LNCAP (cell line): ENCODE measurements around the gene DIAPH1.

ENCODE experiments used
- TF ChIP-seq, protein P1 (sequence below): fragments of 450-650 bp; IDR thresholded peaks from 2 replicates; pipeline ENCODE4 v1.5.1; 2017; ENCODE audit warnings: mild to moderate bottlenecking

The DIAPH1 gene

DNA sequence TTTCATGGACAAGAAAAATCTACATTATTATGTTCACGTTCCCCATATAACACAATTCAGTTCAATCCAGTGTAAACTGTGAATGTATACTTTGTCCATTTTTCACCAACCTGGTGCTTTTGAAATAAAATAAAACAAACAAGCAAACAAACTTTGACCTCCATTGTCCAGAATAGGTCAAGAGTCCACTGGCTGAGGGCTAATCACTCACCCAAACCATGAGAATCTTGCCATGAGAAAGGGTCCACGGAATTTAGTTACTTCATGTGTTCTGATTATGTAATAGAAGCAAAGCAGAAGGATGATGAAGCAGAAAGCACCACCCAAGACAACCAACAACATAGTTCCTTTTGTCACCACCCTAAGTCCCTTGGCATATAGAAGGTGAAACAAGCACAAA is 28.7 kb downstream of the DIAPH1 start:
- TF ChIP-seq, protein P1, sequence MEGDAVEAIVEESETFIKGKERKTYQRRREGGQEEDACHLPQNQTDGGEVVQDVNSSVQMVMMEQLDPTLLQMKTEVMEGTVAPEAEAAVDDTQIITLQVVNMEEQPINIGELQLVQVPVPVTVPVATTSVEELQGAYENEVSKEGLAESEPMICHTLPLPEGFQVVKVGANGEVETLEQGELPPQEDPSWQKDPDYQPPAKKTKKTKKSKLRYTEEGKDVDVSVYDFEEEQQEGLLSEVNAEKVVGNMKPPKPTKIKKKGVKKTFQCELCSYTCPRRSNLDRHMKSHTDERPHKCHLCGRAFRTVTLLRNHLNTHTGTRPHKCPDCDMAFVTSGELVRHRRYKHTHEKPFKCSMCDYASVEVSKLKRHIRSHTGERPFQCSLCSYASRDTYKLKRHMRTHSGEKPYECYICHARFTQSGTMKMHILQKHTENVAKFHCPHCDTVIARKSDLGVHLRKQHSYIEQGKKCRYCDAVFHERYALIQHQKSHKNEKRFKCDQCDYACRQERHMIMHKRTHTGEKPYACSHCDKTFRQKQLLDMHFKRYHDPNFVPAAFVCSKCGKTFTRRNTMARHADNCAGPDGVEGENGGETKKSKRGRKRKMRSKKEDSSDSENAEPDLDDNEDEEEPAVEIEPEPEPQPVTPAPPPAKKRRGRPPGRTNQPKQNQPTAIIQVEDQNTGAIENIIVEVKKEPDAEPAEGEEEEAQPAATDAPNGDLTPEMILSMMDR = no peak

DNA sequence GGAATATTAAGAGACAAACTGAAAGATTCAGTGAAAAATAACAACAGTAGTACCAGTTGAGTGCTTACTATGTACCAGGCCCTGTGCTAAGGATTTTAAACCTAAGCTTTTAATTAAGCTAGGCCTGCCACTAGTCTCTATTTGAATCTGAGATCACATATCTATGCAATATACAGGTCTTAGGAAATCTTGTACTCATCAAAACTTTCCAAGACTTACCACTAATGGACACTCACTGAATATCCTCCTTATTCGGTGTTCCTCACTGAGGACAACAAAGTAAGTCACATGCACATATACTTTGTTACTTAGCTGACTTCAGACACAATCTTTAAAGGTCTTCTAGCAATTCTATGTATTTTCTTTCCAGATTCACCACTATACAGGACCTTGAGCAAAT is 32.6 kb downstream of the DIAPH1 start:
- TF ChIP-seq, protein P1 = no peak

GRCh38 chr5:141585594-141585993 is 33.2 kb downstream of the DIAPH1 start:
- TF ChIP-seq, protein P1 = no peak

GRCh38 chr5:141574122-141574510 is 44.7 kb downstream of the DIAPH1 start:
- TF ChIP-seq, protein P1 = no peak

GRCh38 chr5:141573489-141574121 is 45.2 kb downstream of the DIAPH1 start:
- TF ChIP-seq, protein P1 = no peak

GRCh38 chr5:141570655-141571054 is 48.1 kb downstream of the DIAPH1 start:
- TF ChIP-seq, protein P1 = no peak

DNA sequence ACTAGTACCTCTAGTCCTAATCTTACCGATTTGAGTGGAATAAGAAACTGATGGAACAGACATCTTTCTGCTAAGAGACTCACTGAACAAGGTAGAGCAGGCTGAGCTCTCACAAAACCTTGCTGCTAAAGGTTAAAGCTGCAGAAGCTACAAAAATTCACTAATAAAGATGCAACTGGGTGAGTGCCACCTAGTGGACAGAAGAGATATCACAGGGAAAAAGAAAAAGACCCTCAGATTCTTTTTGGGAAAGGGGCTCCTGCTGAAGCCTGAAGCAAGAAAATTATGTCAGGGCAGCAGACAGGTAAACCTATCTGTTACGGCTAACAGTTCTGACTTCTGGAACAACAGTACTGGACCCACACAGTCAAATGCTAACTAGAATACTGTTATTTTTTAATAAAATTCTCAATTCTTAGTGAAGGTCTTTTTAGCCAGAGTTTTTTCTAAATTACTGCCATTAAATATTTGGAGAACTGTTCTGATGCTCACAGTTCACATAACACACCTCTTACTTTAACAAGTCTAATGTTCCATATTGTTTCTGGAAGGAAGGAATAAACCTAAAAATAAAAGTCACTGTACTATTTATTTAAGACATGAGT is 51.2 kb downstream of the DIAPH1 start:
- TF ChIP-seq, protein P1 = peak; percentile 92
